Prostate gland (tissue), 2 donors: ENCODE measurements around the gene CACYBP. TPM values are rescaled to one million over a fixed set of nuclear protein-coding genes. Genes with fewer than 3 reads are reported as not detected.

Experiments used
- DNase-seq: peaks from one replicate; pipeline ENCODE4 v3.0.0-alpha.2; 2019; ENCODE audit warnings: low spot score
- H3K27ac ChIP-seq, 2 donors: fragments of 200-600 bp; sonication (generic); 2 replicates each; pipeline ENCODE4 v1.5.1; 2017 to 2019
- H3K27me3 ChIP-seq: fragments of 200-600 bp; sonication (generic); replicated peaks from 2 replicates; pipeline ENCODE4 v1.5.1; 2019; ENCODE audit not compliant: insufficient read depth
- H3K36me3 ChIP-seq, 2 donors: fragments of 200-600 bp; sonication (generic); 1 replicate in 1 of 2; 2 replicates in 1 of 2; pipeline versions ENCODE4 v1.5.1 to v1.8.1; 2017 to 2019
- H3K4me1 ChIP-seq: fragments of 200-600 bp; sonication (generic); replicated peaks from 2 replicates; pipeline ENCODE4 v1.5.1; 2019
- H3K4me3 ChIP-seq, 2 donors: fragments of 200-600 bp; sonication (generic); 2 replicates each; pipeline ENCODE4 v1.5.1; 2017 to 2019
- H3K9me3 ChIP-seq: fragments of 200-600 bp; sonication (generic); 2 replicates; pipeline ENCODE4 v1.5.1; 2017
- CTCF ChIP-seq, 4 experiments: fragments of 200-600 bp in 2 of 4; fragments of 450-650 bp in 2 of 4; sonication (generic) in 2 of 4; IDR thresholded peaks; 1 replicate in 3 of 4; 2 replicates in 1 of 4; pipeline ENCODE4 v1.5.1; 2016 to 2019; ENCODE audit warnings: antibody characterized with exemption in 4 of 4, mild to moderate bottlenecking in 2 of 4, moderate library complexity in 2 of 4
- POLR2A ChIP-seq: fragments of 450-650 bp; IDR thresholded peaks from one replicate; pipeline ENCODE4 v1.6.1; 2016; ENCODE audit warnings: antibody characterized with exemption, mild to moderate bottlenecking
- POLR2AphosphoS5 ChIP-seq: sonication (generic); formaldehyde crosslinking; IDR thresholded peaks from one replicate; pipeline ENCODE4 v1.6.1; 2017; ENCODE audit warnings: antibody characterized with exemption
- WGBS: methylation state at CpG from one replicate; pipeline ENCODE4 v1.1.5; 2018; 5-methylcytosine and 5-hydroxymethylcytosine counted together
- intact Hi-C: fragments of 100-400 bp; cut with DNase I; formaldehyde crosslinking; loops from one replicate; pipeline ENCODE4 v1.14.2; 2022
- total RNA-seq, 2 donors: library from RNA; depleted of rRNA; stranded (reverse); fragments of >200 nt; gene quantifications; one replicate each; pipeline ENCODE4 v1.1.0, GENCODE V29; 2016

CACYBP gene
- total RNA-seq, 2 donors from 2014 or later: 151 to 199 TPM

- Histone ChIP-seq H3K27me3 (no peaks in the 10 kb centered on the region), H3K4me3 (no peak overlapping the region), H3K4me1 (no peaks in the 10 kb centered on the region), H3K36me3 (no peaks in the 10 kb centered on the region), H3K27ac (no peak overlapping the region), H3K9me3 (no peaks in the 10 kb centered on the region)
- intact Hi-C loops: loop anchor here (5.0 kb wide), 1 partner anchor 216 kb away; no protein-coding TSS in a partner anchor
- DNase-seq: no peak
- TF ChIP-seq CTCF (IDR thresholded peaks at IDR 0.05) (peak in 3 of 4 experiments; percentile 58 to 70 (median 65)), POLR2AphosphoS5 (no peak)
These were observed 16.6 kb upstream of the CACYBP start for GRCh38 chr1:174982971-174983689.

- Histone ChIP-seq H3K4me3 (no peak overlapping the region), H3K9me3 (no peaks in the 10 kb centered on the region), H3K27ac (no peak overlapping the region), H3K4me1 (no peaks in the 10 kb centered on the region), H3K27me3 (no peaks in the 10 kb centered on the region), H3K36me3 (no peaks in the 10 kb centered on the region)
- TF ChIP-seq CTCF (IDR thresholded peaks at IDR 0.05) (no peak), POLR2AphosphoS5 (no peak), POLR2A (no peak)
- intact Hi-C loops: loop anchor here (5.0 kb wide), 1 partner anchor 218 kb away; no protein-coding TSS in a partner anchor
- no peak for DNase-seq
- WGBS: 97% methylated on average over 4 of the region's 4 CpGs
These were observed 14.8 kb upstream of the CACYBP start for GRCh38 chr1:174984952-174985351.

GRCh38 chr1:174988539-174988938 is 11.2 kb upstream of the CACYBP start:
- Histone ChIP-seq H3K9me3 (no peaks in the 10 kb centered on the region), H3K27me3 (no peaks in the 10 kb centered on the region), H3K4me3 (no peak overlapping the region), H3K4me1 (no peaks in the 10 kb centered on the region), H3K36me3 (no peaks in the 10 kb centered on the region), H3K27ac (no peak overlapping the region)
- TF ChIP-seq POLR2AphosphoS5: no peak
- no peak for TF ChIP-seq CTCF (IDR thresholded peaks at IDR 0.05)
- no peak for TF ChIP-seq POLR2A
- intact Hi-C loops: no loop called here
- DNase-seq: no peak

- intact Hi-C loops: no loop called here
- WGBS: 88% methylated on average over 3 of the region's 3 CpGs
- TF ChIP-seq POLR2AphosphoS5: no peak
- no peak for TF ChIP-seq POLR2A
- no peak for TF ChIP-seq CTCF (IDR thresholded peaks at IDR 0.05)
- Histone ChIP-seq H3K27me3 (no peaks in the 10 kb centered on the region), H3K27ac (no peak overlapping the region), H3K4me1 (no peaks in the 10 kb centered on the region), H3K4me3 (no peak overlapping the region), H3K9me3 (no peaks in the 10 kb centered on the region), H3K36me3 (no peaks in the 10 kb centered on the region)
- no peak for DNase-seq
These were observed 10.8 kb upstream of the CACYBP start for GRCh38 chr1:174988986-174989385.

- intact Hi-C loops: no loop called here
- H3K4me3 ChIP-seq: no peak overlapping the region
- 25% methylated on average over 5 of the region's 5 CpGs for WGBS
- TF ChIP-seq POLR2AphosphoS5 (no peak), POLR2A (no peak), CTCF (IDR thresholded peaks at IDR 0.05) (no peak)
- peak overlapping the region; percentile 69 to 86 for H3K27ac ChIP-seq
- no peaks in the 10 kb centered on the region for H3K36me3 ChIP-seq
- no peaks in the 10 kb centered on the region for H3K27me3 ChIP-seq
- H3K9me3 ChIP-seq: no peaks in the 10 kb centered on the region
- no peaks in the 10 kb centered on the region for H3K4me1 ChIP-seq
- no peak for DNase-seq
These were observed 10.1 kb upstream of the CACYBP start for GRCh38 chr1:174989536-174990220.
